ENCODE measurements around the gene SCAF4.

DNA sequence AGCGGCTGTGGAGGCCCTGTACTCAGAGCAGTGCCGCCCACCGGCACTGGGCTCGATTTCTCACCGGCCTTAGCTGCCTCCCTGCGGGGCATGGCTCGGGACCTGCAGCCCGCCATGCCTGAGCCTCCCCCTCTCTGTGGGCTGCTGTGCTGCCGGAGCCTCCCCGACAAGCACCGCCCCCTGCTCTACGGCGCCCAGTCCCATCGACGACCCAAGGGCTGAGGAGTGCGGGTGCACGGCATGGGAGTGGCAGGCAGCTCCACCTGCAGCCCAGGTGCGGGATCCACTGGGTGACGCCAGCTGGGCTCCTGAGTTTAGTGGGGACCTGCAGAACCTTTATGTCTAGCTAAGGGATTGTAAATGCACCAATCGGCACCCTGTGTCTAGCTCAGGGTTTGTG is 77.6 kb downstream of the SCAF4 start:
- TF ChIP-seq, protein P1, sequence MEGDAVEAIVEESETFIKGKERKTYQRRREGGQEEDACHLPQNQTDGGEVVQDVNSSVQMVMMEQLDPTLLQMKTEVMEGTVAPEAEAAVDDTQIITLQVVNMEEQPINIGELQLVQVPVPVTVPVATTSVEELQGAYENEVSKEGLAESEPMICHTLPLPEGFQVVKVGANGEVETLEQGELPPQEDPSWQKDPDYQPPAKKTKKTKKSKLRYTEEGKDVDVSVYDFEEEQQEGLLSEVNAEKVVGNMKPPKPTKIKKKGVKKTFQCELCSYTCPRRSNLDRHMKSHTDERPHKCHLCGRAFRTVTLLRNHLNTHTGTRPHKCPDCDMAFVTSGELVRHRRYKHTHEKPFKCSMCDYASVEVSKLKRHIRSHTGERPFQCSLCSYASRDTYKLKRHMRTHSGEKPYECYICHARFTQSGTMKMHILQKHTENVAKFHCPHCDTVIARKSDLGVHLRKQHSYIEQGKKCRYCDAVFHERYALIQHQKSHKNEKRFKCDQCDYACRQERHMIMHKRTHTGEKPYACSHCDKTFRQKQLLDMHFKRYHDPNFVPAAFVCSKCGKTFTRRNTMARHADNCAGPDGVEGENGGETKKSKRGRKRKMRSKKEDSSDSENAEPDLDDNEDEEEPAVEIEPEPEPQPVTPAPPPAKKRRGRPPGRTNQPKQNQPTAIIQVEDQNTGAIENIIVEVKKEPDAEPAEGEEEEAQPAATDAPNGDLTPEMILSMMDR (IDR thresholded peaks at IDR 0.05; ENCODE audit: extremely low read depth in 1 of 2, insufficient read depth in 1 of 2, low read depth in 1 of 2, low read length in 2 of 2) = no peak
- TF ChIP-seq POLR2A (IDR thresholded peaks at IDR 0.05; ENCODE audit: low read depth, low read length) (no peak), EZH2 (IDR thresholded peaks at IDR 0.05; ENCODE audit: borderline replicate concordance, low read depth, low read length, severe bottlenecking) (no peak), POLR2AphosphoS5 (IDR thresholded peaks at IDR 0.05; ENCODE audit: insufficient read depth, low read depth, low read length) (no peak), JUN (IDR thresholded peaks at IDR 0.05; ENCODE audit: borderline replicate concordance, insufficient read depth, insufficient read length, low read depth) (no peak), MYC (IDR thresholded peaks at IDR 0.05; ENCODE audit: low read depth, low read length) (no peak), GATA2 (IDR thresholded peaks at IDR 0.05; ENCODE audit: insufficient read depth, insufficient read length, low read depth, low read length) (no peak)
- TF ChIP-seq, protein P2, sequence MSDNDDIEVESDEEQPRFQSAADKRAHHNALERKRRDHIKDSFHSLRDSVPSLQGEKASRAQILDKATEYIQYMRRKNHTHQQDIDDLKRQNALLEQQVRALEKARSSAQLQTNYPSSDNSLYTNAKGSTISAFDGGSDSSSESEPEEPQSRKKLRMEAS (IDR thresholded peaks at IDR 0.05; ENCODE audit: insufficient read depth, insufficient read length) = no peak

Data from endothelial cell of umbilical vein (primary cell).